Astrocyte (in vitro differentiated cells and primary cell): ENCODE data around the gene NRP1.

Source experiments
- EZH2 ChIP-seq: IDR thresholded peaks from 2 replicates; pipeline ENCODE4 v1.6.1; 2012; ENCODE audit warnings: mild to moderate bottlenecking, low read length, inconsistent platforms; ENCODE audit not compliant: insufficient read depth
- TF ChIP-seq, protein P1 (sequence below): IDR thresholded peaks from 2 replicates; pipeline ENCODE4 v1.5.1; 2011; ENCODE audit warnings: low read depth, mild to moderate bottlenecking, inconsistent platforms, low read length, moderate library complexity; ENCODE audit not compliant: insufficient read depth

DNA sequence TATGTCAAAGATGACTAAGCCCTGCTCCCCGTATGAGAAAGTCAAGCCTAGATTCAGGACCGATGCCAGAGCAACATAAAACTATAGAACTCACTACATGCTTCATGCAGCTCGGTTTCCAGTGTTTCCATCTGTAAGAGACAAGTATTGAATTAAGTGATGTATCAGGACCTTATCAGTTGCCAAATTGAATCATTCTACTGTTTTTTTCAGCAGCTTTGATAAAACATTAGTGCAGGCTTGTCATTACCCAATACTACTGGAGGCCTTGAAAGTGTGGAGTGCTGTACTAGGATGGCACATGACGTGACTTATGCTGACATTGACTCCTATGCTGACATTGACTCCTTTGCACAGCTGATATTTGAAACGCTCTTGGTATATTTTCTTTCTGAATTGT, 10.8 kb upstream of the NRP1 start:
- TF ChIP-seq, protein P1, sequence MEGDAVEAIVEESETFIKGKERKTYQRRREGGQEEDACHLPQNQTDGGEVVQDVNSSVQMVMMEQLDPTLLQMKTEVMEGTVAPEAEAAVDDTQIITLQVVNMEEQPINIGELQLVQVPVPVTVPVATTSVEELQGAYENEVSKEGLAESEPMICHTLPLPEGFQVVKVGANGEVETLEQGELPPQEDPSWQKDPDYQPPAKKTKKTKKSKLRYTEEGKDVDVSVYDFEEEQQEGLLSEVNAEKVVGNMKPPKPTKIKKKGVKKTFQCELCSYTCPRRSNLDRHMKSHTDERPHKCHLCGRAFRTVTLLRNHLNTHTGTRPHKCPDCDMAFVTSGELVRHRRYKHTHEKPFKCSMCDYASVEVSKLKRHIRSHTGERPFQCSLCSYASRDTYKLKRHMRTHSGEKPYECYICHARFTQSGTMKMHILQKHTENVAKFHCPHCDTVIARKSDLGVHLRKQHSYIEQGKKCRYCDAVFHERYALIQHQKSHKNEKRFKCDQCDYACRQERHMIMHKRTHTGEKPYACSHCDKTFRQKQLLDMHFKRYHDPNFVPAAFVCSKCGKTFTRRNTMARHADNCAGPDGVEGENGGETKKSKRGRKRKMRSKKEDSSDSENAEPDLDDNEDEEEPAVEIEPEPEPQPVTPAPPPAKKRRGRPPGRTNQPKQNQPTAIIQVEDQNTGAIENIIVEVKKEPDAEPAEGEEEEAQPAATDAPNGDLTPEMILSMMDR, result no peak
- TF ChIP-seq EZH2, result no peak
